Measurements from ENCODE around the gene ATXN2.
"Not testable (repeated sequence)": the region's sequence is repeated elsewhere in the genome, so short reads cannot be mapped to it uniquely, and the experiment has no call there.

ATXN2 gene

GRCh38 chr12:111597831-111598636 lies 1.1 kb downstream of the ATXN2 start:
- DNase-seq = peak in 1 of 2 experiments; percentile 8

GRCh38 chr12:111596985-111597830 lies 1.9 kb downstream of the ATXN2 start:
- DNase-seq = peak; percentile 15 to 30

GRCh38 chr12:111595341-111595835 lies 3.7 kb downstream of the ATXN2 start:
- not testable (repeated sequence) for DNase-seq

GRCh38 chr12:111591399-111592010 lies 7.6 kb downstream of the ATXN2 start:
- DNase-seq = not testable (repeated sequence)

GRCh38 chr12:111590552-111590951 lies 8.6 kb downstream of the ATXN2 start:
- DNase-seq = no peak

GRCh38 chr12:111589601-111590000 lies 9.5 kb downstream of the ATXN2 start:
- no peak for DNase-seq

GRCh38 chr12:111588010-111588409 lies 11.1 kb downstream of the ATXN2 start:
- no peak for DNase-seq

GRCh38 chr12:111586986-111587385 lies 12.1 kb downstream of the ATXN2 start:
- no peak for DNase-seq

GRCh38 chr12:111585690-111586089 lies 13.4 kb downstream of the ATXN2 start:
- no peak for DNase-seq

GRCh38 chr12:111584959-111585358 lies 14.2 kb downstream of the ATXN2 start:
- no peak for DNase-seq

- DNase-seq = not testable (repeated sequence)
Observed at GRCh38 chr12:111583506-111583905, 15.6 kb downstream of the ATXN2 start.

GRCh38 chr12:111582133-111582747 lies 16.9 kb downstream of the ATXN2 start:
- DNase-seq = no peak

- no peak for DNase-seq
Observed at GRCh38 chr12:111581434-111582132, 17.5 kb downstream of the ATXN2 start.

- no peak for DNase-seq
Observed at GRCh38 chr12:111580737-111581136, 18.4 kb downstream of the ATXN2 start.

- DNase-seq = no peak
Observed at GRCh38 chr12:111580119-111580425, 19.0 kb downstream of the ATXN2 start.

- DNase-seq = no peak
Observed at GRCh38 chr12:111578971-111579340, 20.2 kb downstream of the ATXN2 start.

GRCh38 chr12:111578276-111578970 lies 20.7 kb downstream of the ATXN2 start:
- no peak for DNase-seq

- DNase-seq = no peak
Observed at GRCh38 chr12:111574797-111575443, 24.2 kb downstream of the ATXN2 start.

GRCh38 chr12:111573476-111573875 lies 25.6 kb downstream of the ATXN2 start:
- DNase-seq = no peak

GRCh38 chr12:111570084-111570961 lies 28.8 kb downstream of the ATXN2 start:
- DNase-seq = no peak

Data from NCI-H187 (cell line).